WTC11 (cell line): ENCODE data around the gene ELOVL1.

Source experiments
- ATF3 ChIP-seq: sonication (generic); formaldehyde crosslinking; conservative IDR thresholded peaks from 2 replicates; pipeline ENCODE4 v1.8.1; 2022; ENCODE audit warnings: mild to moderate bottlenecking, missing genetic modification reagents
- CREB1 ChIP-seq: sonication (generic); formaldehyde crosslinking; IDR thresholded peaks from 2 replicates; pipeline ENCODE4 v1.8.0; 2023; ENCODE audit warnings: mild to moderate bottlenecking, missing genetic modification reagents
- ELF4 ChIP-seq: sonication (generic); formaldehyde crosslinking; IDR thresholded peaks from 2 replicates; pipeline ENCODE4 v1.8.1; 2022; ENCODE audit warnings: low read depth, mild to moderate bottlenecking, moderate library complexity, missing genetic modification reagents
- FOXP4 ChIP-seq: sonication (generic); formaldehyde crosslinking; IDR thresholded peaks from 2 replicates; pipeline ENCODE4 v1.8.0; 2022; ENCODE audit warnings: mild to moderate bottlenecking, missing genetic modification reagents
- IRF2 ChIP-seq: sonication (generic); formaldehyde crosslinking; IDR thresholded peaks from 2 replicates; pipeline ENCODE4 v1.8.0; 2022; ENCODE audit warnings: low read depth, missing genetic modification reagents, borderline replicate concordance
- NFE2L1 ChIP-seq: sonication (generic); formaldehyde crosslinking; IDR thresholded peaks from 2 replicates; pipeline ENCODE4 v1.8.1; 2023; ENCODE audit warnings: missing genetic modification reagents
- TF ChIP-seq, protein P1 (sequence below): fragments of 200-600 bp; IDR thresholded peaks from 2 replicates; pipeline ENCODE4 v1.8.0; 2022; ENCODE audit warnings: antibody characterized with exemption
- TF ChIP-seq, protein P2 (sequence below): sonication (generic); formaldehyde crosslinking; IDR thresholded peaks from 2 replicates; pipeline ENCODE4 v1.8.0; 2022; ENCODE audit warnings: mild to moderate bottlenecking, missing genetic modification reagents
- TF ChIP-seq, protein P3 (sequence below): sonication (generic); formaldehyde crosslinking; conservative IDR thresholded peaks from 2 replicates; pipeline ENCODE4 v1.8.1; 2023; ENCODE audit warnings: mild to moderate bottlenecking, low read depth, missing genetic modification reagents, moderate library complexity
- TF ChIP-seq, protein P4 (sequence below): sonication (generic); formaldehyde crosslinking; IDR thresholded peaks from 2 replicates; pipeline ENCODE4 v1.8.1; 2023; ENCODE audit warnings: mild to moderate bottlenecking, missing genetic modification reagents

GRCh38 chr1:43325381-43325780, 42.4 kb downstream of the ELOVL1 start:
- TF ChIP-seq, protein P1, sequence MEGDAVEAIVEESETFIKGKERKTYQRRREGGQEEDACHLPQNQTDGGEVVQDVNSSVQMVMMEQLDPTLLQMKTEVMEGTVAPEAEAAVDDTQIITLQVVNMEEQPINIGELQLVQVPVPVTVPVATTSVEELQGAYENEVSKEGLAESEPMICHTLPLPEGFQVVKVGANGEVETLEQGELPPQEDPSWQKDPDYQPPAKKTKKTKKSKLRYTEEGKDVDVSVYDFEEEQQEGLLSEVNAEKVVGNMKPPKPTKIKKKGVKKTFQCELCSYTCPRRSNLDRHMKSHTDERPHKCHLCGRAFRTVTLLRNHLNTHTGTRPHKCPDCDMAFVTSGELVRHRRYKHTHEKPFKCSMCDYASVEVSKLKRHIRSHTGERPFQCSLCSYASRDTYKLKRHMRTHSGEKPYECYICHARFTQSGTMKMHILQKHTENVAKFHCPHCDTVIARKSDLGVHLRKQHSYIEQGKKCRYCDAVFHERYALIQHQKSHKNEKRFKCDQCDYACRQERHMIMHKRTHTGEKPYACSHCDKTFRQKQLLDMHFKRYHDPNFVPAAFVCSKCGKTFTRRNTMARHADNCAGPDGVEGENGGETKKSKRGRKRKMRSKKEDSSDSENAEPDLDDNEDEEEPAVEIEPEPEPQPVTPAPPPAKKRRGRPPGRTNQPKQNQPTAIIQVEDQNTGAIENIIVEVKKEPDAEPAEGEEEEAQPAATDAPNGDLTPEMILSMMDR, result no peak
- TF ChIP-seq IRF2 (CRISPR knock-in tag) (no peak), NFE2L1 (CRISPR knock-in tag) (no peak), CREB1 (CRISPR knock-in tag) (no peak), ATF3 (CRISPR knock-in tag) (no peak), ELF4 (CRISPR knock-in tag) (no peak), FOXP4 (CRISPR knock-in tag) (no peak)
- TF ChIP-seq, protein P2, sequence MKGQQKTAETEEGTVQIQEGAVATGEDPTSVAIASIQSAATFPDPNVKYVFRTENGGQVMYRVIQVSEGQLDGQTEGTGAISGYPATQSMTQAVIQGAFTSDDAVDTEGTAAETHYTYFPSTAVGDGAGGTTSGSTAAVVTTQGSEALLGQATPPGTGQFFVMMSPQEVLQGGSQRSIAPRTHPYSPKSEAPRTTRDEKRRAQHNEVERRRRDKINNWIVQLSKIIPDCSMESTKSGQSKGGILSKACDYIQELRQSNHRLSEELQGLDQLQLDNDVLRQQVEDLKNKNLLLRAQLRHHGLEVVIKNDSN (CRISPR knock-in tag), result no peak
- TF ChIP-seq, protein P3, sequence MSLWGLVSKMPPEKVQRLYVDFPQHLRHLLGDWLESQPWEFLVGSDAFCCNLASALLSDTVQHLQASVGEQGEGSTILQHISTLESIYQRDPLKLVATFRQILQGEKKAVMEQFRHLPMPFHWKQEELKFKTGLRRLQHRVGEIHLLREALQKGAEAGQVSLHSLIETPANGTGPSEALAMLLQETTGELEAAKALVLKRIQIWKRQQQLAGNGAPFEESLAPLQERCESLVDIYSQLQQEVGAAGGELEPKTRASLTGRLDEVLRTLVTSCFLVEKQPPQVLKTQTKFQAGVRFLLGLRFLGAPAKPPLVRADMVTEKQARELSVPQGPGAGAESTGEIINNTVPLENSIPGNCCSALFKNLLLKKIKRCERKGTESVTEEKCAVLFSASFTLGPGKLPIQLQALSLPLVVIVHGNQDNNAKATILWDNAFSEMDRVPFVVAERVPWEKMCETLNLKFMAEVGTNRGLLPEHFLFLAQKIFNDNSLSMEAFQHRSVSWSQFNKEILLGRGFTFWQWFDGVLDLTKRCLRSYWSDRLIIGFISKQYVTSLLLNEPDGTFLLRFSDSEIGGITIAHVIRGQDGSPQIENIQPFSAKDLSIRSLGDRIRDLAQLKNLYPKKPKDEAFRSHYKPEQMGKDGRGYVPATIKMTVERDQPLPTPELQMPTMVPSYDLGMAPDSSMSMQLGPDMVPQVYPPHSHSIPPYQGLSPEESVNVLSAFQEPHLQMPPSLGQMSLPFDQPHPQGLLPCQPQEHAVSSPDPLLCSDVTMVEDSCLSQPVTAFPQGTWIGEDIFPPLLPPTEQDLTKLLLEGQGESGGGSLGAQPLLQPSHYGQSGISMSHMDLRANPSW (CRISPR knock-in tag), result no peak
- TF ChIP-seq, protein P4, sequence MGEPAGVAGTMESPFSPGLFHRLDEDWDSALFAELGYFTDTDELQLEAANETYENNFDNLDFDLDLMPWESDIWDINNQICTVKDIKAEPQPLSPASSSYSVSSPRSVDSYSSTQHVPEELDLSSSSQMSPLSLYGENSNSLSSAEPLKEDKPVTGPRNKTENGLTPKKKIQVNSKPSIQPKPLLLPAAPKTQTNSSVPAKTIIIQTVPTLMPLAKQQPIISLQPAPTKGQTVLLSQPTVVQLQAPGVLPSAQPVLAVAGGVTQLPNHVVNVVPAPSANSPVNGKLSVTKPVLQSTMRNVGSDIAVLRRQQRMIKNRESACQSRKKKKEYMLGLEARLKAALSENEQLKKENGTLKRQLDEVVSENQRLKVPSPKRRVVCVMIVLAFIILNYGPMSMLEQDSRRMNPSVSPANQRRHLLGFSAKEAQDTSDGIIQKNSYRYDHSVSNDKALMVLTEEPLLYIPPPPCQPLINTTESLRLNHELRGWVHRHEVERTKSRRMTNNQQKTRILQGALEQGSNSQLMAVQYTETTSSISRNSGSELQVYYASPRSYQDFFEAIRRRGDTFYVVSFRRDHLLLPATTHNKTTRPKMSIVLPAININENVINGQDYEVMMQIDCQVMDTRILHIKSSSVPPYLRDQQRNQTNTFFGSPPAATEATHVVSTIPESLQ (CRISPR knock-in tag), result no peak
